GM12874 (cell line): Measurements from ENCODE around the gene FIZ1.

Experiments used
- CTCF ChIP-seq: IDR thresholded peaks from 2 replicates; pipeline ENCODE4 v1.5.1; 2011; ENCODE audit warnings: low read depth, mild to moderate bottlenecking, control low read depth, low read length, moderate library complexity; ENCODE audit not compliant: insufficient read depth

The FIZ1 gene

GRCh38 chr19:55554741-55555152 lies 44.6 kb downstream of the FIZ1 start:
- TF ChIP-seq CTCF: no peak

GRCh38 chr19:55554302-55554701 lies 45.0 kb downstream of the FIZ1 start:
- TF ChIP-seq CTCF: no peak

- no peak for TF ChIP-seq CTCF
Observed at GRCh38 chr19:55553217-55554182, 45.8 kb downstream of the FIZ1 start.

- no peak for TF ChIP-seq CTCF
Observed at GRCh38 chr19:55552620-55553019, 46.7 kb downstream of the FIZ1 start.

GRCh38 chr19:55552206-55552605 lies 47.1 kb downstream of the FIZ1 start:
- no peak for TF ChIP-seq CTCF

GRCh38 chr19:55550321-55550650 lies 49.0 kb downstream of the FIZ1 start:
- TF ChIP-seq CTCF: no peak

- TF ChIP-seq CTCF: no peak
Observed at GRCh38 chr19:55549500-55550320, 49.6 kb downstream of the FIZ1 start.
